Chondrocyte (in vitro differentiated cells): ENCODE data around the gene CKLF. TPM values are rescaled to one million over a fixed set of nuclear protein-coding genes. Genes with fewer than 3 reads are reported as not detected.
A peak's percentile ranks its signal among the peaks of the same experiment; 100 is the strongest.

Experiments
- DNase-seq: peaks from one replicate; pipeline ENCODE4 v3.0.0; 2021; ENCODE audit warnings: mixed read lengths, low spot score
- H3K27ac Mint-ChIP-seq: one replicate; pipeline ENCODE4 v1.8.0; 2021; ENCODE audit warnings: mild to moderate bottlenecking, moderate library complexity, mixed read lengths; ENCODE audit not compliant: unreplicated experiment
- H3K27me3 Mint-ChIP-seq: 2 replicates; pipeline ENCODE4 v1.8.0; 2021; ENCODE audit warnings: low read depth, mixed read lengths
- H3K36me3 Mint-ChIP-seq: 2 replicates; pipeline ENCODE4 v1.8.0; 2021; ENCODE audit warnings: low read depth, mixed read lengths
- H3K4me1 Mint-ChIP-seq: 2 replicates; pipeline ENCODE4 v1.8.0; 2021; ENCODE audit warnings: low read depth, mild to moderate bottlenecking, mixed read lengths
- H3K4me3 Mint-ChIP-seq: one replicate; pipeline ENCODE4 v1.8.0; 2021; ENCODE audit warnings: mild to moderate bottlenecking, moderate library complexity, mixed read lengths; ENCODE audit not compliant: unreplicated experiment
- H3K9me3 Mint-ChIP-seq: 2 replicates; pipeline ENCODE4 v1.8.0; 2021; ENCODE audit warnings: low read depth, mixed read lengths
- total RNA-seq: library from RNA; stranded (reverse); gene quantifications from 3 replicates; pipeline ENCODE4 v1.2.1, GENCODE V29; 2021
- TF ChIP-seq, protein P1 (sequence below): fragments of 200-600 bp; sonication (generic); IDR thresholded peaks from 2 replicates; pipeline ENCODE4 v1.5.0; 2021; ENCODE audit warnings: antibody characterized with exemption, mild to moderate bottlenecking, moderate library complexity

The CKLF gene
- total RNA-seq, 1 donor from 2014 or later, result 47.3 TPM

- TF ChIP-seq, protein P1, sequence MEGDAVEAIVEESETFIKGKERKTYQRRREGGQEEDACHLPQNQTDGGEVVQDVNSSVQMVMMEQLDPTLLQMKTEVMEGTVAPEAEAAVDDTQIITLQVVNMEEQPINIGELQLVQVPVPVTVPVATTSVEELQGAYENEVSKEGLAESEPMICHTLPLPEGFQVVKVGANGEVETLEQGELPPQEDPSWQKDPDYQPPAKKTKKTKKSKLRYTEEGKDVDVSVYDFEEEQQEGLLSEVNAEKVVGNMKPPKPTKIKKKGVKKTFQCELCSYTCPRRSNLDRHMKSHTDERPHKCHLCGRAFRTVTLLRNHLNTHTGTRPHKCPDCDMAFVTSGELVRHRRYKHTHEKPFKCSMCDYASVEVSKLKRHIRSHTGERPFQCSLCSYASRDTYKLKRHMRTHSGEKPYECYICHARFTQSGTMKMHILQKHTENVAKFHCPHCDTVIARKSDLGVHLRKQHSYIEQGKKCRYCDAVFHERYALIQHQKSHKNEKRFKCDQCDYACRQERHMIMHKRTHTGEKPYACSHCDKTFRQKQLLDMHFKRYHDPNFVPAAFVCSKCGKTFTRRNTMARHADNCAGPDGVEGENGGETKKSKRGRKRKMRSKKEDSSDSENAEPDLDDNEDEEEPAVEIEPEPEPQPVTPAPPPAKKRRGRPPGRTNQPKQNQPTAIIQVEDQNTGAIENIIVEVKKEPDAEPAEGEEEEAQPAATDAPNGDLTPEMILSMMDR, result no peak
- Mint-ChIP-seq H3K27me3 (no peaks in the 10 kb centered on the region), H3K27ac (peak overlapping the region; percentile 85), H3K4me3 (no peak overlapping the region), H3K9me3 (no peaks in the 10 kb centered on the region), H3K4me1 (peaks cover 68% of the 10 kb centered on the region), H3K36me3 (peaks cover 6% of the 10 kb centered on the region)
- no peak for DNase-seq
Measured at GRCh38 chr16:66569827-66570405, 17.5 kb downstream of the CKLF start.

- Mint-ChIP-seq H3K4me3 (no peak overlapping the region), H3K4me1 (peaks cover 70% of the 10 kb centered on the region), H3K27ac (no peak overlapping the region), H3K36me3 (peaks cover 1% of the 10 kb centered on the region), H3K9me3 (no peaks in the 10 kb centered on the region), H3K27me3 (no peaks in the 10 kb centered on the region)
- DNase-seq, result no peak
- TF ChIP-seq, protein P1, result no peak
Measured at GRCh38 chr16:66572356-66572755, 20.0 kb downstream of the CKLF start.

DNA sequence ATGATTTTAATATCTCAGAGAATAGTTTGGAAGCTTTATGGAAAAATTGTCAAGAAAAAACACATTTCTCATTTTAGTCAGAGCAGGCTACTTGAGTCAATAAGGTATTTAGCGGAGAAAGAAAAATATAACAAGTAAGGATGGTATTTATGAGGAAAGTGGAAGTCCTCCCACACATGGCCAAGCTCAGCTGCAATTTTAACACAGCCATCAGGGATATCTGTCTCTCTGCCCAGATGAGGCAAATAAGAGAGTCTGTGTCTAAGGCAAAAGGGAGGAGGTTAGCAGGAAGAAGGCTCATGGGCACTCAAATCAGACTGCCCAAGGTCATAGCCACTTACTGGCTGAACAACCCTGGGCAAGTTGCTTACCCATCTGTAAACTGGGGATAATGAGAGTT is 21.7 kb downstream of the CKLF start:
- H3K4me1 Mint-ChIP-seq, result peaks cover 62% of the 10 kb centered on the region
- no peak overlapping the region for H3K4me3 Mint-ChIP-seq
- TF ChIP-seq, protein P1, result no peak
- H3K36me3 Mint-ChIP-seq, result no peaks in the 10 kb centered on the region
- DNase-seq, result no peak
- H3K27me3 Mint-ChIP-seq, result no peaks in the 10 kb centered on the region
- peak overlapping the region; percentile 29 for H3K27ac Mint-ChIP-seq
- H3K9me3 Mint-ChIP-seq, result no peaks in the 10 kb centered on the region

DNA sequence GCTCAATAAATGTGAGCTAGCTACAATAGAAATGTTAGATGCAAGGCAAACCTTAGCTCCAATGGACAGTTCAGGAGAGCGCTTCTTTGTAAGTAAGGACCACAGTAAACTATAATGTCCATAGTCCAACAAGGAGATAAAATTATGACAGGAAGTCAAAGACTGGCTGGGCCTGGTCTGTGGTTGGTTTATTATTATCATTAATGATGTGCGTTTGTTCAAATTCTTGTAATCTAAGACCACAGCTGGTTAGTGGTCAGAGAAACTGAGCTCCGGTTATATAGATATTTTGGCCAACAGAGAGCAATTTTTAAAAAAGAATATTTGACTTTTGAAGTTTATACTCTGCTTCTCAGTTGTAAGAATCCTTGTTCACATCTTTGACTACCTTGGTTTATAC is 22.2 kb downstream of the CKLF start:
- Mint-ChIP-seq H3K9me3 (no peaks in the 10 kb centered on the region), H3K4me3 (no peak overlapping the region), H3K36me3 (no peaks in the 10 kb centered on the region), H3K27ac (no peak overlapping the region), H3K27me3 (no peaks in the 10 kb centered on the region), H3K4me1 (peaks cover 59% of the 10 kb centered on the region)
- DNase-seq, result no peak
- TF ChIP-seq, protein P1, result no peak

DNA sequence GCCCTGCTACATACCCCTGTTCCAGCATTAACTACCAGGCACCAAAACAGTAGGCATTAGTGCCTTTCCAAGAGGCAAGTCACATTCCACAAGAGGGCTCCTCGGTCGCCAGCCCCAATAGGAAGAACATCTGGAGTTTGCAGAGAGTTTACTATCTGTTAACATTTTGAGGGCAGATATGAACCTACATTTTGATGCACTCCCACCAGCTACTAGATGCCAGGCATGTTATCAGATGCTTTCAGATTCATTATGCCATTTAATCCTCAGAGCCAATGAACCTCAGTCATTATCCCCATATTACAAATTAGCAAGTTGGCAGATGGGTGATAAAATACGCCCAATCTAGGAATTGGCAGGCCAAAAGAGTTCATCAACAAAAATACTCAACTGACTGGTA is 22.7 kb downstream of the CKLF start:
- no peaks in the 10 kb centered on the region for H3K27me3 Mint-ChIP-seq
- no peak overlapping the region for H3K4me3 Mint-ChIP-seq
- no peak overlapping the region for H3K27ac Mint-ChIP-seq
- DNase-seq, result no peak
- H3K36me3 Mint-ChIP-seq, result no peaks in the 10 kb centered on the region
- H3K9me3 Mint-ChIP-seq, result no peaks in the 10 kb centered on the region
- peaks cover 59% of the 10 kb centered on the region for H3K4me1 Mint-ChIP-seq
- TF ChIP-seq, protein P1, result no peak
